ENCODE measurements around the gene GABRD. TPM values are rescaled to one million over a fixed set of nuclear protein-coding genes. Genes with fewer than 3 reads are reported as not detected.

The GABRD gene
- total RNA-seq, 1 donor from 2014 or later: not detected

DNA sequence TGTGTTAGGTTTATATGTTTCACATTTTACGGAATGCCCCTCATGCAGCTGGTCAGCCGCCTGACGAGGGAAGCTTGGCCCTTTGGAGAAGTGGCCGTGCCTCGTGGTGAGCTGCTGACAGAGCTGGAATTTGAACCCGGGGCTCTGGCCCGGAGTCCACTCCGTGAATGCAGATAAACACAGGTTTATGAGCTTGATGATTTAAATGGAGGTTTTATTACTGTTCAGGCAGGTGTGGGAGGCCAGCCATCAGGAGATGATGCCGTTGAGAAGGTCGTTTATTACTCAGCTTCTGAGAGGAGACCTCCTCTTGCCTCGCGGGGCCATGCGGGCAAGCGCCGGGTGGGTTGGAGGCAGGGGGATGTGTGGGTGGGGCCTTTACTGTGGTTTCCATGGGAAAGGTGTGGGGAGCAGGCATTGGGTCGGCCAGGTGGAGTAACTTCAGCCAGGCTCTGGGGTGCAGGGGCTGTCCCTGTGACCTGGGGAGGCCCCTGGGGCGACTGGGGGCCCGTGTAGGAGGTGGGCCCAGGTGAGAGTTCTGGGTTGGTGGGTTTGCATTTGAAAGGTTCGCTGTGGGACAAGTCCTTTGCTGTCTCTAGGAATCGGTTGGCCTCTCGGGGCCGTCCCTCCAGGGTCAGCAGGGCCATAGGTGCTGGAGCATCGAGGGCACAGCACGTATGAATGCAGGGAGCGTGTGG lies 53.1 kb downstream of the GABRD start:
- Histone ChIP-seq H3K9me3 (no peaks in the 10 kb centered on the region), H3K4me3 (no peak overlapping the region), H3K4me1 (no peaks in the 10 kb centered on the region), H3K27me3 (no peaks in the 10 kb centered on the region), H3K36me3 (no peaks in the 10 kb centered on the region), H3K27ac (no peak overlapping the region)
- intact Hi-C loops (cut with DNase I): no loop called here
- TF ChIP-seq CTCF (IDR thresholded peaks at IDR 0.05): no peak
- DNase-seq (ENCODE audit: low spot score in 2 of 2): no peak

DNA sequence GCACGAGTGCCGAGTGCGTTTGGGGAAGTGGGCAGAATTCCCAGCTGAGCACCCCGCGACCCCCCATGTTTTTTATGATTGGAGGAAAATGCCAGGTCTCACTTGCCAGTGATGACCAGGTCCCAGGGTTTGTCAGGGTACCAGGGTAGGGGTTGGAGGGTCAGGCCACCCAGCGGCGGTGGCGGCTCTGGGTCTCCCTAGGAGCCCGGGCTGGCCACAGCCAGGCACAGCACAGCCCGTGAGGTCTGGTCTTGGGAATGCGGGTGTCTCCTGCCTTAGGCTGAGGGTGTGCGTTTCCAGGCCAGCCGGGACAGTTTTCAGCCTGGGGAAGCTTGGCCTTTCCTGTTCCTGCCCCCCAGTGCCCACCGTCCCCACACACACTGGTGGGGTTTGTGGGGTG lies 53.7 kb downstream of the GABRD start:
- Histone ChIP-seq H3K4me3 (no peak overlapping the region), H3K27me3 (no peaks in the 10 kb centered on the region), H3K36me3 (no peaks in the 10 kb centered on the region), H3K9me3 (peaks cover 3% of the 10 kb centered on the region in 2 donors), H3K27ac (no peak overlapping the region), H3K4me1 (no peaks in the 10 kb centered on the region)
- intact Hi-C loops (cut with DNase I): no loop called here
- DNase-seq (ENCODE audit: low spot score in 2 of 2): no peak
- no peak for TF ChIP-seq CTCF (IDR thresholded peaks at IDR 0.05)

DNA sequence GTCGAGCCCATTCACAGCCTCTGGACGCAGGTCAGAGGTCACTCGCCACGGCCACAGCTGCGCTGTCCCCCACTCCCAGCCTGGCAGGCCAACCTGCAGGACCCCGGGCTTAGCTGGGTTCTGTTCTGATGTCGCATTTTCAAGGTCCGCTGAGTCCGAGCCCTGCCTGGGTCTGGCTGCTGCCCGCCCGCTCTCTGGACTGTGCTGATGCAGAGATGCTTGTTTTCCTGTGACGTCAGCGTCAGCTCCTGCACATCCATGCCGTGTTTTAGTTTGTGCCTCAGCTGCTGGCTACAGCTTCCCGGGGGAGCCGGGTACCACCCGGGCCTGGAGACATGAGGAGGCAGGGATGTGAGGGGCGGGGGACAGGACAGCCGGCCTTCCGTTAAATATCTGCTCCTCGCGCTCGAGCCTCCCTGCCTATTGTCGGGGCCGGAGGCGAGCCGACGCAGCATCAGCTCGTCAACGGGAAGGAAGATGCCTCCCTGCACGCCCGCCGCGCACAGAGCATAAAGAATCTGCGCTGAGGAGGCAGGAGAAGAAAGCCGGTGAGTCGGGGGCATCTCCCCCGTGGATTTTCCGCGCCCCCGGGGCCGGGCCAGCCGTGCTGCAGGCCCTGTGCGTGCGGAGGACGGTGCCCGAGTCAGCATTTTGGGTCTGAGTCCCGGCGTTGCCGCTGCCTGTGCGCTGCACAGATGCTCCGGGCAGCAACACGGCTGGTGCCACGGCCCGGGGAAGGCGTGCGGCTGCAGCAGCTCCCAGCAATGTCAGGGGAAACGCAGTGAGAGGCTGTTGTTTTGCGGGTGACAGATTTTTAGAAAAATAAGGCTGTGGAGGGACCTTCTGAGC lies 54.5 kb downstream of the GABRD start:
- no peak for TF ChIP-seq CTCF (IDR thresholded peaks at IDR 0.05)
- Histone ChIP-seq H3K4me1 (no peaks in the 10 kb centered on the region), H3K36me3 (no peaks in the 10 kb centered on the region), H3K4me3 (peak overlapping the region in 1 of 2 donors; percentile 19), H3K27me3 (no peaks in the 10 kb centered on the region), H3K27ac (no peak overlapping the region), H3K9me3 (peaks cover 10% of the 10 kb centered on the region in 2 donors)
- intact Hi-C loops (cut with DNase I): no loop called here
- DNase-seq (ENCODE audit: low spot score in 2 of 2): no peak

DNA sequence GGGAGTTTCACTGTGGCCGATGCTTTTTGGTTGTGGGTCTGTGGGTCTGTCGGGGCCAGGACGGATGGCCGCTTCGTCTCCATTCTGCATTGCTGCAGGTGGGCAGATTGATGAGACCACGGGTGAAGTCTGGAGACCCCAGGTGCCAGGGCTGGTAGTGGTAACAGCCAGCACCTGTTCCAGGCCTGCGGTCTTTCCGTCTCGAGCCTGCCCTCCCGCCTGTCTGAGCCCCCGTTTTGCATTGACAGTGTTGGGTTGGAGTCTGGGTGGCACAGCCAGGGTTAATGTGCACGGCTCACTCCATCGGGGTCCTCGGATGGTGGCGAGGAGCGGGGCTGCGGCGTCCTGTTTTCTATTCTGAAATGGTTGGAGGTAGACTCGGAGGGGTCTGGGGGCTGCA lies 55.3 kb downstream of the GABRD start:
- no peaks in the 10 kb centered on the region for H3K27me3 ChIP-seq
- TF ChIP-seq CTCF (IDR thresholded peaks at IDR 0.05): no peak
- no peak for DNase-seq (ENCODE audit: low spot score in 2 of 2)
- intact Hi-C loops (cut with DNase I): no loop called here
- no peaks in the 10 kb centered on the region for H3K4me1 ChIP-seq
- no peaks in the 10 kb centered on the region for H3K36me3 ChIP-seq
- H3K4me3 ChIP-seq: no peak overlapping the region
- H3K9me3 ChIP-seq: peaks cover 15 to 16% of the 10 kb centered on the region in 2 donors
- H3K27ac ChIP-seq: no peak overlapping the region

GRCh38 chr1:2074944-2075740 lies 56.0 kb downstream of the GABRD start:
- Histone ChIP-seq H3K9me3 (peaks cover 19% of the 10 kb centered on the region in 2 donors), H3K27me3 (no peaks in the 10 kb centered on the region), H3K4me3 (no peak overlapping the region), H3K27ac (no peak overlapping the region), H3K36me3 (no peaks in the 10 kb centered on the region), H3K4me1 (no peaks in the 10 kb centered on the region)
- no peak for DNase-seq (ENCODE audit: low spot score in 2 of 2)
- intact Hi-C loops (cut with DNase I): no loop called here
- no peak for TF ChIP-seq CTCF (IDR thresholded peaks at IDR 0.05)

All from ascending aorta (tissue), 2 donors.